Ovary (tissue), 9 donors: ENCODE measurements around the gene CSNK1G1. TPM values are rescaled to one million over a fixed set of nuclear protein-coding genes. Genes with fewer than 3 reads are reported as not detected.

ENCODE experiments used
- DNase-seq, 5 donors: peaks; one replicate each; pipeline ENCODE4 v3.0.0-alpha.2; 2019 to 2020
- H3K27ac ChIP-seq, 2 donors: fragments of 200-600 bp; one replicate each; pipeline versions ENCODE4 v1.5.1 to v1.8.0; 2019 to 2022
- H3K27me3 ChIP-seq: fragments of 200-600 bp; one replicate; pipeline ENCODE4 v1.8.0; 2022
- H3K36me3 ChIP-seq: fragments of 200-600 bp; sonication (generic); one replicate; pipeline ENCODE4 v1.5.1; 2019
- H3K4me1 ChIP-seq: one replicate; pipeline ENCODE4 v1.8.1; 2013; ENCODE audit warnings: mild to moderate bottlenecking, moderate library complexity; ENCODE audit not compliant: insufficient read depth
- H3K4me3 ChIP-seq: fragments of 200-600 bp; sonication (generic); one replicate; pipeline ENCODE4 v1.5.1; 2017
- H3K9me3 ChIP-seq, 2 donors: fragments of 200-600 bp in 1 of 2; sonication (generic) in 1 of 2; one replicate each; pipeline versions ENCODE4 v1.5.1 to v1.8.1; 2013 to 2019; ENCODE audit warnings: mild to moderate bottlenecking in 1 of 2, moderate library complexity in 1 of 2
- CTCF ChIP-seq, 3 donors: fragments of 450-650 bp in 2 of 3; fragments of 200-600 bp in 1 of 3; IDR thresholded peaks; one replicate each; pipeline versions ENCODE4 v1.5.1 to v1.8.0; 2016 to 2022; ENCODE audit warnings: antibody characterized with exemption in 3 of 3, mild to moderate bottlenecking in 1 of 3
- EP300 ChIP-seq: sonication (generic); formaldehyde crosslinking; IDR thresholded peaks from one replicate; pipeline ENCODE4 v1.6.1; 2017; ENCODE audit warnings: antibody characterized with exemption
- POLR2A ChIP-seq: fragments of 450-650 bp; IDR thresholded peaks from one replicate; pipeline ENCODE4 v1.6.1; 2017; ENCODE audit warnings: antibody characterized with exemption, mild to moderate bottlenecking, moderate library complexity
- WGBS, 3 donors: extraction: QIAGEN DNeasy Blood & Tissue Kit in 1 of 3; methylation state at CpG; one replicate each; pipeline versions ENCODE4 v1.1.5 to v1.1.7; 2013 to 2017; 5-methylcytosine and 5-hydroxymethylcytosine counted together
- intact Hi-C, 4 donors: fragments of 100-400 bp; cut with DNase I; formaldehyde crosslinking; loops; one replicate each; pipeline versions ENCODE4 v1.11.0 to v1.15.1; 2022 to 2023
- polyA plus RNA-seq, 2 donors: library from polyadenylated mRNA; stranded (reverse); fragments of 200-250 nt in 1 of 2; fragments of 350-450 nt in 1 of 2; fragmentation: Illumina TruSeq in 1 of 2; extraction: RNeasy Lipid Tissue Mini Kit (QIAGEN cat#74804) in 1 of 2; gene quantifications; one replicate each; pipeline ENCODE4 v1.2.3, GENCODE V29; 2013 to 2014
- total RNA-seq, 7 donors: library from RNA; depleted of rRNA in 2 of 7; stranded (reverse); fragments of >200 nt in 2 of 7; fragmentation: NEBNext Ultra II Directional in 3 of 7; extraction: Animal tissue kit (Norgen Biotek cat#: 25700) in 3 of 7; gene quantifications; one replicate each; pipeline versions ENCODE4 v1.1.0 to v1.2.4, GENCODE V29; 2016 to 2023
- donor health status: DM: no; HTN: no; CAD: no; lungs with moderate emphysema.
- donor health status: DM: no; HTN: no; CAD: no.
- donor health status: Bipolar disorder and iron deficiency.
- donor health status: DM: yes; HTN: yes; CAD: no.
- donor health status: DM: no; HTN: no; CAD: no.
- donor health status: DM: yes; HTN: yes; CAD: no.

Gene CSNK1G1
- total and polyA plus RNA-seq, 9 donors, result 2.9 to 23.9 (median 14.2) TPM

DNA sequence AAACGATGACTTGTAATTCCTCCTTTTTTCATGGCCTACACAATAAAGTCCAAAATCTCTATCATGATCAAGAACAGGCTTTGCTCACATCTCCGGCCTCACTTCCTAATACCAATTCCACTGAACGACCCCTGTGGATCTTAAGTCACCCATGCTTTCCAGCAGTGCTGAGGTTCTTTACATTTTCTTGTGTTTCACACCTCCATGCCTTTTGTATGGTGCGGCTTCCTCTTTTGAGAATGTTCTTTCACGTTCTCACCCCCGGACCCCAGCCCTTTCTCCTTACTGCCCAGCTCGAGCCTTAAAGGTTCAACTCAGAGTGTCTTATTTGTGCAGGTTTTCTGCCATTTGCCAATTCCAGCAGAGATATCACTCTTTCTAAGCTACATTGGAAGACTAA is 70.1 kb downstream of the CSNK1G1 start:
- H3K9me3 ChIP-seq, result no peaks in the 10 kb centered on the region
- no peaks in the 10 kb centered on the region for H3K36me3 ChIP-seq
- DNase-seq, result no peak
- H3K27ac ChIP-seq, result no peak overlapping the region
- WGBS, 3 donors, result 71 to 84% (median 83%) methylated on average over 7 of the region's 7 CpGs
- intact Hi-C loops, result no loop called here
- TF ChIP-seq POLR2A (no peak), EP300 (no peak), CTCF (IDR thresholded peaks at IDR 0.05) (no peak)
- no peaks in the 10 kb centered on the region for H3K27me3 ChIP-seq
- H3K4me1 ChIP-seq, result peaks cover 1% of the 10 kb centered on the region
- no peak overlapping the region for H3K4me3 ChIP-seq

GRCh38 chr15:64285150-64285549 is 70.8 kb downstream of the CSNK1G1 start:
- no peak overlapping the region for H3K4me3 ChIP-seq
- no peaks in the 10 kb centered on the region for H3K36me3 ChIP-seq
- H3K9me3 ChIP-seq, result no peaks in the 10 kb centered on the region
- no peak for DNase-seq
- intact Hi-C loops, result no loop called here
- H3K4me1 ChIP-seq, result peaks cover 1% of the 10 kb centered on the region
- no peak overlapping the region for H3K27ac ChIP-seq
- no peak for TF ChIP-seq EP300
- no peak for TF ChIP-seq CTCF (IDR thresholded peaks at IDR 0.05)
- TF ChIP-seq POLR2A, result no peak
- no peaks in the 10 kb centered on the region for H3K27me3 ChIP-seq
- WGBS, 3 donors, result 90 to 98% (median 95%) methylated on average over 1 of the region's 1 CpG

- TF ChIP-seq EP300 (no peak), CTCF (IDR thresholded peaks at IDR 0.05) (no peak), POLR2A (no peak)
- no peak for DNase-seq
- WGBS, 3 donors, result 2 to 8% (median 3%) methylated on average over 1 of the region's 1 CpG
- Histone ChIP-seq H3K9me3 (no peaks in the 10 kb centered on the region), H3K27me3 (no peaks in the 10 kb centered on the region), H3K36me3 (no peaks in the 10 kb centered on the region), H3K4me3 (no peak overlapping the region), H3K27ac (no peak overlapping the region), H3K4me1 (peaks cover 1% of the 10 kb centered on the region)
- intact Hi-C loops, result no loop called here
Measured at GRCh38 chr15:64284042-64284441, 71.9 kb downstream of the CSNK1G1 start.

- no peak overlapping the region for H3K4me3 ChIP-seq
- TF ChIP-seq CTCF (IDR thresholded peaks at IDR 0.05), result no peak
- no peak for TF ChIP-seq POLR2A
- TF ChIP-seq EP300, result no peak
- intact Hi-C loops, result no loop called here
- DNase-seq, result no peak
- no peaks in the 10 kb centered on the region for H3K9me3 ChIP-seq
- H3K27ac ChIP-seq, result no peak overlapping the region
- H3K4me1 ChIP-seq, result peaks cover 1% of the 10 kb centered on the region
- no peaks in the 10 kb centered on the region for H3K36me3 ChIP-seq
- H3K27me3 ChIP-seq, result no peaks in the 10 kb centered on the region
Measured at GRCh38 chr15:64282701-64283100, 73.3 kb downstream of the CSNK1G1 start.

GRCh38 chr15:64279131-64279530 is 76.8 kb downstream of the CSNK1G1 start:
- 92 to 95% (median 94%) methylated on average over 4 of the region's 4 CpGs for WGBS, 3 donors
- H3K36me3 ChIP-seq, result no peaks in the 10 kb centered on the region
- no peak for TF ChIP-seq POLR2A
- no peak for TF ChIP-seq CTCF (IDR thresholded peaks at IDR 0.05)
- no peak for TF ChIP-seq EP300
- no peak overlapping the region for H3K4me3 ChIP-seq
- H3K27me3 ChIP-seq, result no peaks in the 10 kb centered on the region
- H3K4me1 ChIP-seq, result peaks cover 3% of the 10 kb centered on the region
- H3K27ac ChIP-seq, result no peak overlapping the region
- intact Hi-C loops, result no loop called here
- no peak for DNase-seq
- H3K9me3 ChIP-seq, result no peaks in the 10 kb centered on the region
